ENCODE data around the gene PCARE.
A peak's percentile ranks its signal among the peaks of the same experiment; 100 is the strongest.

PCARE gene

GRCh38 chr2:29035016-29035745 is 39.1 kb downstream of the PCARE start:
- DNase-seq (ENCODE audit: low read depth): no peak

GRCh38 chr2:29033656-29034055 is 40.7 kb downstream of the PCARE start:
- DNase-seq (ENCODE audit: low read depth): no peak

GRCh38 chr2:29033172-29033571 is 41.2 kb downstream of the PCARE start:
- DNase-seq (ENCODE audit: low read depth): peak; percentile 37

- DNase-seq (ENCODE audit: low read depth): no peak
Measured at GRCh38 chr2:29032189-29032588, 42.1 kb downstream of the PCARE start.

GRCh38 chr2:29031046-29031445 is 43.3 kb downstream of the PCARE start:
- no peak for DNase-seq (ENCODE audit: low read depth)

- no peak for DNase-seq (ENCODE audit: low read depth)
Measured at GRCh38 chr2:29025711-29026110, 48.6 kb downstream of the PCARE start.

- DNase-seq (ENCODE audit: low read depth): no peak
Measured at GRCh38 chr2:29024882-29025430, 49.4 kb downstream of the PCARE start.

- DNase-seq (ENCODE audit: low read depth): no peak
Measured at GRCh38 chr2:29023188-29023587, 51.1 kb downstream of the PCARE start.

- DNase-seq (ENCODE audit: low read depth): no peak
Measured at GRCh38 chr2:29022679-29023078, 51.6 kb downstream of the PCARE start.

- no peak for DNase-seq (ENCODE audit: low read depth)
Measured at GRCh38 chr2:29021886-29022285, 52.4 kb downstream of the PCARE start.

GRCh38 chr2:29017716-29018435 is 56.4 kb downstream of the PCARE start:
- DNase-seq (ENCODE audit: low read depth): no peak

GRCh38 chr2:29016504-29016903 is 57.8 kb downstream of the PCARE start:
- DNase-seq (ENCODE audit: low read depth): no peak

GRCh38 chr2:29015701-29016470 is 58.4 kb downstream of the PCARE start:
- no peak for DNase-seq (ENCODE audit: low read depth)

- DNase-seq (ENCODE audit: low read depth): peak; percentile 64
Measured at GRCh38 chr2:29014811-29015421, 59.4 kb downstream of the PCARE start.

GRCh38 chr2:29014331-29014730 is 60.0 kb downstream of the PCARE start:
- no peak for DNase-seq (ENCODE audit: low read depth)

- no peak for DNase-seq (ENCODE audit: low read depth)
Measured at GRCh38 chr2:29013057-29013780, 61.1 kb downstream of the PCARE start.

GRCh38 chr2:29012211-29012681 is 62.1 kb downstream of the PCARE start:
- no peak for DNase-seq (ENCODE audit: low read depth)
